GM23338 (cell line): ENCODE results near the gene TNFSF10. TPM values are rescaled to one million over a fixed set of nuclear protein-coding genes. Genes with fewer than 3 reads are reported as not detected.
A peak's percentile ranks its signal among the peaks of the same experiment; 100 is the strongest.

Source experiments
- ATAC-seq: fragments of 200-7000 bp; cut with Tn5 transposase; 3 replicates; pipeline ENCODE4 v1.9.1; 2020
- DNase-seq: peaks from one replicate; pipeline ENCODE4 v3.0.0-alpha.2; 2015; ENCODE audit warnings: low spot score
- H2AFZ ChIP-seq: fragments of 200-600 bp; sonication (generic); 2 replicates; pipeline ENCODE4 v1.8.0; 2016; ENCODE audit warnings: antibody characterized with exemption, mild to moderate bottlenecking, moderate library complexity
- H3F3A ChIP-seq: fragments of 200-600 bp; sonication (generic); replicated peaks from 2 replicates; pipeline ENCODE4 v1.8.0; 2017; ENCODE audit warnings: antibody characterized with exemption, mixed run types, low read depth
- H3K27ac ChIP-seq: fragments of 200-600 bp; sonication (generic); 2 replicates; pipeline ENCODE4 v1.6.1; 2016; ENCODE audit warnings: low read depth
- H3K27me3 ChIP-seq: fragments of 200-600 bp; sonication (generic); 2 replicates; pipeline ENCODE4 v1.8.0; 2016; ENCODE audit warnings: mild to moderate bottlenecking, mixed run types, moderate library complexity; ENCODE audit not compliant: insufficient read depth
- H3K36me3 ChIP-seq: fragments of 200-600 bp; sonication (generic); 2 replicates; pipeline ENCODE4 v1.8.0; 2016; ENCODE audit warnings: mild to moderate bottlenecking; ENCODE audit not compliant: insufficient read depth
- H3K4me1 ChIP-seq: fragments of 200-600 bp; sonication (generic); 2 replicates; pipeline ENCODE4 v1.8.0; 2016; ENCODE audit warnings: mild to moderate bottlenecking, moderate library complexity; ENCODE audit not compliant: insufficient read depth
- H3K4me2 ChIP-seq: fragments of 200-600 bp; sonication (generic); 2 replicates; pipeline ENCODE4 v1.7.1; 2017; ENCODE audit warnings: mixed run types
- H3K4me3 ChIP-seq: fragments of 200-600 bp; sonication (generic); 2 replicates; pipeline ENCODE4 v1.6.1; 2016; ENCODE audit warnings: mixed run types
- H3K79me2 ChIP-seq: fragments of 200-600 bp; sonication (generic); replicated peaks from 2 replicates; pipeline ENCODE4 v1.8.0; 2017; ENCODE audit warnings: mild to moderate bottlenecking; ENCODE audit not compliant: insufficient read depth
- H3K9me2 ChIP-seq: fragments of 200-600 bp; sonication (generic); 2 replicates; pipeline ENCODE4 v1.8.0; 2017; ENCODE audit not compliant: insufficient read depth
- H4K20me1 ChIP-seq: fragments of 200-600 bp; sonication (generic); replicated peaks from 2 replicates; pipeline ENCODE4 v1.8.0; 2017; ENCODE audit warnings: mild to moderate bottlenecking; ENCODE audit not compliant: insufficient read depth
- H3K27ac Mint-ChIP-seq: 2 replicates; pipeline ENCODE4 v1.8.0; 2020; ENCODE audit warnings: inconsistent platforms, mild to moderate bottlenecking, moderate library complexity, mixed read lengths
- H3K27me3 Mint-ChIP-seq: 3 replicates; pipeline ENCODE4 v1.8.0; 2022; ENCODE audit warnings: low read depth, mild to moderate bottlenecking, moderate library complexity, mixed read lengths, inconsistent platforms; ENCODE audit not compliant: insufficient read depth, poor library complexity
- H3K36me3 Mint-ChIP-seq: 3 replicates; pipeline ENCODE4 v1.8.0; 2021; ENCODE audit warnings: low read depth, mild to moderate bottlenecking, inconsistent platforms, moderate library complexity, mixed read lengths
- H3K4me1 Mint-ChIP-seq: 3 replicates; pipeline ENCODE4 v1.8.0; 2020; ENCODE audit warnings: mild to moderate bottlenecking, inconsistent platforms, mixed read lengths
- H3K4me3 Mint-ChIP-seq: 3 replicates; pipeline ENCODE4 v1.8.0; 2021; ENCODE audit warnings: moderate library complexity, mild to moderate bottlenecking, inconsistent platforms, mixed read lengths
- H3K9me3 Mint-ChIP-seq: 3 replicates; pipeline ENCODE4 v1.8.0; 2020; ENCODE audit warnings: moderate library complexity, mild to moderate bottlenecking, inconsistent platforms, mixed read lengths
- JUNB ChIP-seq: IDR thresholded peaks from one replicate; pipeline ENCODE4 v1.6.1; 2016; ENCODE audit warnings: antibody characterized with exemption; ENCODE audit not compliant: unreplicated experiment
- NANOG ChIP-seq: IDR thresholded peaks from 2 replicates; pipeline ENCODE4 v1.6.1; 2016; ENCODE audit warnings: antibody characterized with exemption, borderline replicate concordance
- POLR2AphosphoS5 ChIP-seq: IDR thresholded peaks from 2 replicates; pipeline ENCODE4 v1.6.1; 2016; ENCODE audit warnings: antibody characterized with exemption, low read depth
- STAT1 ChIP-seq: IDR thresholded peaks from one replicate; pipeline ENCODE4 v1.6.1; 2016; ENCODE audit warnings: antibody characterized with exemption; ENCODE audit not compliant: unreplicated experiment
- ZNF331 ChIP-seq: fragments of 250-450 bp; sonication (Bioruptor Pico); IDR thresholded peaks from 2 replicates; pipeline ENCODE4 v1.5.0; 2020; ENCODE audit warnings: low read depth, mild to moderate bottlenecking, moderate library complexity
- polyA plus RNA-seq: library from polyadenylated mRNA; unstranded; fragments of >200 nt; fragmentation: Nextera tagmentation; extraction: Ambion mirVana; gene quantifications from 2 replicates; pipeline ENCODE4 v1.2.1, GENCODE V29; 2016
- total RNA-seq: library from RNA; depleted of rRNA; stranded (reverse); fragments of >200 nt; shearing (Covaris generic); gene quantifications from 2 replicates; pipeline ENCODE4 v1.2.3, GENCODE V29; 2014
- TF ChIP-seq, protein P1 (sequence below): IDR thresholded peaks from 2 replicates; pipeline ENCODE4 v1.6.1; 2016; ENCODE audit warnings: antibody characterized with exemption
- TF ChIP-seq, protein P2 (sequence below): IDR thresholded peaks from one replicate; pipeline ENCODE4 v1.6.1; 2018; ENCODE audit warnings: antibody characterized with exemption; ENCODE audit not compliant: unreplicated experiment
- TF ChIP-seq, protein P3 (sequence below), 2 experiments: fragments of 200-600 bp in 1 of 2; sonication (generic) in 1 of 2; conservative IDR thresholded peaks; 2 replicates each; pipeline versions ENCODE4 v1.5.1 to v1.6.1; 2016 to 2017; ENCODE audit warnings: antibody characterized with exemption in 2 of 2, low read depth in 2 of 2, mild to moderate bottlenecking in 2 of 2, moderate library complexity in 1 of 2

Gene TNFSF10
- total and polyA plus RNA-seq, 2 experiments from 2014 or later, result 0.27 TPM; not detected in 1

DNA sequence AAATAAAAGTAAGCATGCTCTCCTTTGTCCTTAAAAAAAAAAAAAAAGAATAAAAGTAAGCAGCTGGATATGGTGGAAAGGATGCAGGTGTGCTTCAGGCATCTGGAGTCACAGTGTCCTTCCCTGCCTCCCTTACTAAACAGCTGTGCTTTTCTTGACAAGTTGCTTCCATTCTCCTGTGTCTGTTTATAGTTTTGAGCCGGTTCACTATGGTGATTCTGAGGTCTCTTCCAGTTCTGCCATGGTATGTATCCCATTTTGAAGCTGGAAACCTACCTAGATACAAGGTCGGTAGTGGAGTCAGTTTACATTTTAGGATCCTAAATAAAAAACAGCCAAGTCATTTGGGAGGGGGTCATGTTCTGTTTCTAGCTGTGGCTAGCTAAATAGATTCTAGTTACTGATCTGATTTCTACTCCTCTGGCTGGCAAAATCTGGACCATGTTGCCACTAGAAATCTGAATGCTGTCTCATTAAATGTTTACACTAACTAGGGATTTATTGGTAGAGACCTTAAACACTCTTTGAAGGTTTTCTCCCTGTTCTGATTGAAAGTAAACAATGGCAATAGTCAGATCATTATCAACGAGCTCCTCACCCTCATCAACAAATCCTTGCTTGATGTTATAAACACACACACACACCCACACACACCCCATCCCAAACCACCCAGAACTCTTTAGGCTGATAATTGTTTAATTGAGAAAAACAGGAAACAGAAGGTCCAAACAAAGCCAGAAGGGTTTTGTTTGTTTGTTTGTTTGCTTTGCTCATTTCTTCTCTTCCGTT lies 7.9 kb downstream of the TNFSF10 start:
- no peak overlapping the region for H3K4me3 ChIP-seq
- no peaks in the 10 kb centered on the region for H3K9me2 ChIP-seq
- no peak overlapping the region for H3K27ac ChIP-seq
- H3K4me1 Mint-ChIP-seq, result peaks cover 5% of the 10 kb centered on the region
- no peak overlapping the region for H3K4me2 ChIP-seq
- H4K20me1 ChIP-seq, result no peaks in the 10 kb centered on the region
- TF ChIP-seq POLR2AphosphoS5, result no peak
- no peak for TF ChIP-seq STAT1
- no peak for TF ChIP-seq ZNF331
- TF ChIP-seq, protein P1, sequence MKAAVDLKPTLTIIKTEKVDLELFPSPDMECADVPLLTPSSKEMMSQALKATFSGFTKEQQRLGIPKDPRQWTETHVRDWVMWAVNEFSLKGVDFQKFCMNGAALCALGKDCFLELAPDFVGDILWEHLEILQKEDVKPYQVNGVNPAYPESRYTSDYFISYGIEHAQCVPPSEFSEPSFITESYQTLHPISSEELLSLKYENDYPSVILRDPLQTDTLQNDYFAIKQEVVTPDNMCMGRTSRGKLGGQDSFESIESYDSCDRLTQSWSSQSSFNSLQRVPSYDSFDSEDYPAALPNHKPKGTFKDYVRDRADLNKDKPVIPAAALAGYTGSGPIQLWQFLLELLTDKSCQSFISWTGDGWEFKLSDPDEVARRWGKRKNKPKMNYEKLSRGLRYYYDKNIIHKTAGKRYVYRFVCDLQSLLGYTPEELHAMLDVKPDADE, result no peak
- TF ChIP-seq JUNB, result no peak
- TF ChIP-seq, protein P2, sequence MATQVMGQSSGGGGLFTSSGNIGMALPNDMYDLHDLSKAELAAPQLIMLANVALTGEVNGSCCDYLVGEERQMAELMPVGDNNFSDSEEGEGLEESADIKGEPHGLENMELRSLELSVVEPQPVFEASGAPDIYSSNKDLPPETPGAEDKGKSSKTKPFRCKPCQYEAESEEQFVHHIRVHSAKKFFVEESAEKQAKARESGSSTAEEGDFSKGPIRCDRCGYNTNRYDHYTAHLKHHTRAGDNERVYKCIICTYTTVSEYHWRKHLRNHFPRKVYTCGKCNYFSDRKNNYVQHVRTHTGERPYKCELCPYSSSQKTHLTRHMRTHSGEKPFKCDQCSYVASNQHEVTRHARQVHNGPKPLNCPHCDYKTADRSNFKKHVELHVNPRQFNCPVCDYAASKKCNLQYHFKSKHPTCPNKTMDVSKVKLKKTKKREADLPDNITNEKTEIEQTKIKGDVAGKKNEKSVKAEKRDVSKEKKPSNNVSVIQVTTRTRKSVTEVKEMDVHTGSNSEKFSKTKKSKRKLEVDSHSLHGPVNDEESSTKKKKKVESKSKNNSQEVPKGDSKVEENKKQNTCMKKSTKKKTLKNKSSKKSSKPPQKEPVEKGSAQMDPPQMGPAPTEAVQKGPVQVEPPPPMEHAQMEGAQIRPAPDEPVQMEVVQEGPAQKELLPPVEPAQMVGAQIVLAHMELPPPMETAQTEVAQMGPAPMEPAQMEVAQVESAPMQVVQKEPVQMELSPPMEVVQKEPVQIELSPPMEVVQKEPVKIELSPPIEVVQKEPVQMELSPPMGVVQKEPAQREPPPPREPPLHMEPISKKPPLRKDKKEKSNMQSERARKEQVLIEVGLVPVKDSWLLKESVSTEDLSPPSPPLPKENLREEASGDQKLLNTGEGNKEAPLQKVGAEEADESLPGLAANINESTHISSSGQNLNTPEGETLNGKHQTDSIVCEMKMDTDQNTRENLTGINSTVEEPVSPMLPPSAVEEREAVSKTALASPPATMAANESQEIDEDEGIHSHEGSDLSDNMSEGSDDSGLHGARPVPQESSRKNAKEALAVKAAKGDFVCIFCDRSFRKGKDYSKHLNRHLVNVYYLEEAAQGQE, result no peak
- TF ChIP-seq, protein P3, sequence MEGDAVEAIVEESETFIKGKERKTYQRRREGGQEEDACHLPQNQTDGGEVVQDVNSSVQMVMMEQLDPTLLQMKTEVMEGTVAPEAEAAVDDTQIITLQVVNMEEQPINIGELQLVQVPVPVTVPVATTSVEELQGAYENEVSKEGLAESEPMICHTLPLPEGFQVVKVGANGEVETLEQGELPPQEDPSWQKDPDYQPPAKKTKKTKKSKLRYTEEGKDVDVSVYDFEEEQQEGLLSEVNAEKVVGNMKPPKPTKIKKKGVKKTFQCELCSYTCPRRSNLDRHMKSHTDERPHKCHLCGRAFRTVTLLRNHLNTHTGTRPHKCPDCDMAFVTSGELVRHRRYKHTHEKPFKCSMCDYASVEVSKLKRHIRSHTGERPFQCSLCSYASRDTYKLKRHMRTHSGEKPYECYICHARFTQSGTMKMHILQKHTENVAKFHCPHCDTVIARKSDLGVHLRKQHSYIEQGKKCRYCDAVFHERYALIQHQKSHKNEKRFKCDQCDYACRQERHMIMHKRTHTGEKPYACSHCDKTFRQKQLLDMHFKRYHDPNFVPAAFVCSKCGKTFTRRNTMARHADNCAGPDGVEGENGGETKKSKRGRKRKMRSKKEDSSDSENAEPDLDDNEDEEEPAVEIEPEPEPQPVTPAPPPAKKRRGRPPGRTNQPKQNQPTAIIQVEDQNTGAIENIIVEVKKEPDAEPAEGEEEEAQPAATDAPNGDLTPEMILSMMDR (conservative IDR thresholded peaks at IDR 0.05; ENCODE audit: low read depth in 2 of 2), result no peak
- TF ChIP-seq NANOG, result no peak
- H3K36me3 Mint-ChIP-seq, result no peaks in the 10 kb centered on the region
- H3K9me3 Mint-ChIP-seq, result no peaks in the 10 kb centered on the region
- H3F3A ChIP-seq, result no peaks in the 10 kb centered on the region
- peaks cover 8% of the 10 kb centered on the region for H3K27me3 Mint-ChIP-seq
- no peaks in the 10 kb centered on the region for H3K4me1 ChIP-seq
- no peak overlapping the region for H3K4me3 Mint-ChIP-seq
- H3K27ac Mint-ChIP-seq, result 0 out of 2 replicates have a peak overlapping the region, but pooled peaks have one; percentile 4
- DNase-seq, result no peak
- H3K79me2 ChIP-seq, result no peaks in the 10 kb centered on the region
- ATAC-seq, result no peak
- H3K36me3 ChIP-seq, result no peaks in the 10 kb centered on the region
- no peak overlapping the region for H2AFZ ChIP-seq
- no peaks in the 10 kb centered on the region for H3K27me3 ChIP-seq

DNA sequence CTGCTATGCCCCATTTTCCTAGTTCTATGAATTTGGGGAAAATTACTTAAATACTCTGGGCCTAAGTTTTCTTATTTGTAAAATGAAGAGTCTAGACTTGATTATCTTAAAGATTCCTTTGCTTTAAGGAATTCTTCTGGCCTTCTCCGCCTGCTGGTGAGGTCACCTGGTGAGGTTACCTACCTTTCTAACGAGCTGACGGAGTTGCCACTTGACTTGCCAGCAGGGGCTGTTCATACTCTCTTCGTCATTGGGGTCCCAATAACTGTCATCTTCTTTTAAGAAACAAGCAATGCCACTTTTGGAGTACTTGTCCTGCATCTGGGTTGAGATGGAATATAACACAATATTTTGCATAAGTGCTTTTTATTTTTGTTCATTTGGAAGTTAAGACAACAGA lies 8.6 kb downstream of the TNFSF10 start:
- Mint-ChIP-seq H3K36me3 (no peaks in the 10 kb centered on the region), H3K4me3 (no peak overlapping the region), H3K9me3 (no peaks in the 10 kb centered on the region), H3K27me3 (peaks cover 8% of the 10 kb centered on the region), H3K4me1 (peaks cover 5% of the 10 kb centered on the region), H3K27ac (no peak overlapping the region)
- Histone ChIP-seq H3K4me3 (no peak overlapping the region), H3K9me2 (no peaks in the 10 kb centered on the region), H3F3A (no peaks in the 10 kb centered on the region), H3K4me1 (no peaks in the 10 kb centered on the region), H3K27ac (no peak overlapping the region), H4K20me1 (no peaks in the 10 kb centered on the region), H3K79me2 (no peaks in the 10 kb centered on the region), H3K36me3 (no peaks in the 10 kb centered on the region), H2AFZ (no peak overlapping the region), H3K4me2 (no peak overlapping the region), H3K27me3 (no peaks in the 10 kb centered on the region)
- ATAC-seq (no peak), DNase-seq (peak; percentile 21)
- no peak for TF ChIP-seq POLR2AphosphoS5
